Measurements from ENCODE around the gene PTCH2.

Gene PTCH2

DNA sequence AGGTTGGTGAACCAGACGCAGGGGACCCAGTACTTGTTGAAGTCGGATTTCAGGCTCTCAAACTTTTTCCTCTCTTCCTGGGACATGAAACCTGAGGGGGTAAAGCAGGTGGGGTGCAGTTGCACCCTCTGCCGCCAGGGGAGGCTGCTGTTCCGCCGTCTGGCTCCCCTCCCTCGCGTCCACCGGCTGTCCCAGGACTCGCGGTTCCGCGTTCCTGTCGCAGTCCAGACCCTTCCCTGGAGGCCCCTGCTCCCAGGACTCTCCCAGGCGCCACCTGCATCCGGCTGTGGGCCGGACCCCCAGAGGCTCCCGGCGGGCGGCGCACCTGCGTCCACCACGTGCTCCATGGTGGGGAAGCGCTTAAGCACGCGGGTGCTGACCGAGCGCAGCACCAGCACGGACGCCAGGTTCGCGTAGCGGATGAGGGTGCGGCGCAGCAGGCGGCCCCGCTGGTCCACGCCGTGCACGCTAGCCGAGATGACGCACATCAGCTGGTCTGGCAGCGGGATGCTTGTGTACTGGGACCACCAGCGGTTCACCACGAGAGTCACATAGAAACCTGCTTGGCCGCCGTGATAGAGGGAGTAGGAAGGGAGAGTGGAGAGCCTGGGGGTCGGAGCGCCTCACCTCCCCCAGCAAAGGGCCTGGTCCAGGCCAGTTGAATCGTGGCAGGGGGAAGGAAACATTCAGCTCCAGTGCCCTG, 56.8 kb downstream of the PTCH2 start:
- peak overlapping the region; percentile 36 for H3K4me3 ChIP-seq (ENCODE audit: control insufficient read depth, low read depth, low read length)
- TF ChIP-seq, protein P1, sequence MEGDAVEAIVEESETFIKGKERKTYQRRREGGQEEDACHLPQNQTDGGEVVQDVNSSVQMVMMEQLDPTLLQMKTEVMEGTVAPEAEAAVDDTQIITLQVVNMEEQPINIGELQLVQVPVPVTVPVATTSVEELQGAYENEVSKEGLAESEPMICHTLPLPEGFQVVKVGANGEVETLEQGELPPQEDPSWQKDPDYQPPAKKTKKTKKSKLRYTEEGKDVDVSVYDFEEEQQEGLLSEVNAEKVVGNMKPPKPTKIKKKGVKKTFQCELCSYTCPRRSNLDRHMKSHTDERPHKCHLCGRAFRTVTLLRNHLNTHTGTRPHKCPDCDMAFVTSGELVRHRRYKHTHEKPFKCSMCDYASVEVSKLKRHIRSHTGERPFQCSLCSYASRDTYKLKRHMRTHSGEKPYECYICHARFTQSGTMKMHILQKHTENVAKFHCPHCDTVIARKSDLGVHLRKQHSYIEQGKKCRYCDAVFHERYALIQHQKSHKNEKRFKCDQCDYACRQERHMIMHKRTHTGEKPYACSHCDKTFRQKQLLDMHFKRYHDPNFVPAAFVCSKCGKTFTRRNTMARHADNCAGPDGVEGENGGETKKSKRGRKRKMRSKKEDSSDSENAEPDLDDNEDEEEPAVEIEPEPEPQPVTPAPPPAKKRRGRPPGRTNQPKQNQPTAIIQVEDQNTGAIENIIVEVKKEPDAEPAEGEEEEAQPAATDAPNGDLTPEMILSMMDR (conservative IDR thresholded peaks at IDR 0.05; ENCODE audit: control insufficient read depth, insufficient read depth, low read depth, low read length), result peak; percentile 93
- DNase-seq (ENCODE audit: low read depth), result peak; percentile 58

DNA sequence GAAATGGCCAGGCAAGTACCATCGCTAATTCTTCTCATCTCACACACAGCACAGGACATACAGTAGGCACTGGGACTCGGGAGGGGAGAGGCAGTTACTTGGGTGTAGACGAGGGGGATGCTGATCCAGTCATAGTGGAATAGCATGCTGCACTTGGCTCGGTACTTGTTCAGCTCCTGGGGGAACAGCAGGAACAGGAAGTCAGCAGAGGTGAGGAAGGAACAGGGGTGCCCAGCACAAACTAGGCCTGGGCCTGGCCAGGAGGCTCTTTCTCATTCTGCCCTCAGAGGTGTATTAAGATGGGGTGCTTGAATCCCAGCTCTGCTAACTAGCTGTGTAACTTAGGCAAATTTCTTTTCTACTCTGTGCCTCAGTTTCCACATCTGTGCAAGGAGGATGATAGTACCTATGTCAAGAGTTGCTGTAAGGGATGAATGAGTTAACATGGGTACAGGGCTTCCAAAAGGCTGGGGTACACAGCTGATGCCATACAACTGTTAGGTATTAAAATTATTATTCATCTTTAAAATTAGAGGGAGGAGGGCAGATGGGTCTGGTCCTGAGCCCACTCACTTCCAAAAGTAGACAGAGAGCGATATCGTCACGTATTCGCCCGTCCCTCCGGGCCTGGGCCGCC, 57.4 kb downstream of the PTCH2 start:
- peak overlapping the region; percentile 36 for H3K4me3 ChIP-seq (ENCODE audit: control insufficient read depth, low read depth, low read length)
- no peak for DNase-seq (ENCODE audit: low read depth)
- TF ChIP-seq, protein P1 (conservative IDR thresholded peaks at IDR 0.05; ENCODE audit: control insufficient read depth, insufficient read depth, low read depth, low read length), result no peak

DNA sequence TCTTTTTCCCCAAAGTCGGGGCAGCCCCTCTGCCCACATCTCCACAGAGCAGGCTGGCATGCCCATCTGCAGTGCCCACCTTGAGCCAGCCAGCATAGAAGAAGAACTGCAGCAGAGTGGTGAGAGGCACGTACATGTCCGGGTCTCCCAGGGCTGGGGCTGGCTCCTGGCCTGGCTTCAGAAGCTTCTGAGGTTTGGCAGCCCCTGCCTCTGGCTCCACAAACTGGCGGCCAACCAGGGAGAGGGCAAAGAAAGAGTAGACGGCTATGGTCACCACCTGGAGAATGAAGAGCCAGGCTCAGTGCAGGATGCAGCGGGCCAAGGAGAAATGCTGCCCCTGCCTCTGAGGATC, 58.0 kb downstream of the PTCH2 start:
- TF ChIP-seq, protein P1 (conservative IDR thresholded peaks at IDR 0.05; ENCODE audit: control insufficient read depth, insufficient read depth, low read depth, low read length), result no peak
- H3K4me3 ChIP-seq (ENCODE audit: control insufficient read depth, low read depth, low read length), result no peak overlapping the region
- no peak for DNase-seq (ENCODE audit: low read depth)

DNA sequence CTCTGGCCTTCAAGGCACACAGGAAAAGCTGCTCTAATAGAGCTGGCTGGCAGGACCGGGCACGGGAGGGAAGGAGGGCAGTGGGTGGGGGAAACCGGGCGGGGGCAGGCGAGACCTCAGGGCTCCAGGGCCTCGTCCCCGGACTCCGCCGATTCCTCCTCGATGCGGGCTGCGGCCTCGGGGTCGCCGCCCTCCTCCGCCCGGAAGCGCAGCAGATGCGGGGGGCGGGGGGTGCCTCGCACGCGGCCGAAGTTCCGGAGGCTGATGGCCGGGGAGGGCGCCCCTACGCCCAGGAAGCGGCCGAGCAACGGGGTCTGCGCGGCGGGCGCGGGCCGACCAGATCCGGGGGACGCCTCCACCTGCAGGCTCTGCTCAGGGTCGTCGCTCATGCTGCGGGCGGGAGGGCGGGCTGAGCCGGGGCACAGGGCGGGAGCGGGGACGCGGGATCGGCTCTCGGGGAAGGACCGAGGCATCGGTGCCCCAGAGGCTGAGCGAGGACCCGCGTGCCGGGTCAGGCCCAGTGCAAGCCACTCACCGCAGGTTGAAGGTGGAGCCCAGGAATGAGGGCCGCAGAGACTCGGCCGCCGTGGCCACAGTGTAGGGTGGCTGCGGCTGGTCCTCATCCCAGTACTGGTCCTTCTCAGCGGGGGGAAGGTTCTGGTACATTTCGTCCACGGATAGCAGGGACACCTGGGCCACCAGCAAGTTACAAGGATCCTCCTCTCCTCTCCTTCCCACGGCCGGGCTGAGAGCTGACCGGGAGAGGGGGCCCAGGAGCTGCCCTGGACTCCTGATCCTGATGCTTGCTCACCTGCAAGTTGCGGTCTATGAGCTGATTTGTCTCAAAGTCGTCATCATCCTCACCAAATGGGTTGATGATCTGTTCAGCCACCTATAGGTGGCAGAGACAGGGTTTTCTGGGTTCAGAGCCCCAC, 58.7 kb downstream of the PTCH2 start:
- H3K4me3 ChIP-seq (ENCODE audit: control insufficient read depth, low read depth, low read length), result peak overlapping the region; percentile 15
- TF ChIP-seq, protein P1 (conservative IDR thresholded peaks at IDR 0.05; ENCODE audit: control insufficient read depth, insufficient read depth, low read depth, low read length), result no peak
- no peak for DNase-seq (ENCODE audit: low read depth)

DNA sequence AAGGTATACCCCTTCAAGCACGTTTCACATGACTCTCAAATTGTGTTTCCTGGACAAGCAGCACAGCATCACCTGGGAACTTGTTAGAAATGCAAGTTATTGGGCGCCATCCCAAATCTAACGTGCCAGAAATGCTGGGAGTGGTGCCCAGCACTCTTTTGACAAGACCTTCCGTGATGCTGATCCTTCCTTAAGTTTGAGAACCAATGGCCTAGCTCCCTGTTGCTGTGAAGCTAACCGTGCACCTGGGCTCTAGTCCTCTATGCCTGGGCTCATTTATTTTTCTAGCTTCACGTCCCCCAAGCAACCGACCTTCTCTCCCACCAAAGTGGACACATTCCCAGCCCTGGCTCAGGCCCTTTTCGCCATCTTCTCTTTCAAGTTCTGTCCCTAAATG, 59.4 kb downstream of the PTCH2 start:
- no peak for DNase-seq (ENCODE audit: low read depth)
- peak overlapping the region; percentile 15 for H3K4me3 ChIP-seq (ENCODE audit: control insufficient read depth, low read depth, low read length)
- TF ChIP-seq, protein P1 (conservative IDR thresholded peaks at IDR 0.05; ENCODE audit: control insufficient read depth, insufficient read depth, low read depth, low read length), result no peak

DNA sequence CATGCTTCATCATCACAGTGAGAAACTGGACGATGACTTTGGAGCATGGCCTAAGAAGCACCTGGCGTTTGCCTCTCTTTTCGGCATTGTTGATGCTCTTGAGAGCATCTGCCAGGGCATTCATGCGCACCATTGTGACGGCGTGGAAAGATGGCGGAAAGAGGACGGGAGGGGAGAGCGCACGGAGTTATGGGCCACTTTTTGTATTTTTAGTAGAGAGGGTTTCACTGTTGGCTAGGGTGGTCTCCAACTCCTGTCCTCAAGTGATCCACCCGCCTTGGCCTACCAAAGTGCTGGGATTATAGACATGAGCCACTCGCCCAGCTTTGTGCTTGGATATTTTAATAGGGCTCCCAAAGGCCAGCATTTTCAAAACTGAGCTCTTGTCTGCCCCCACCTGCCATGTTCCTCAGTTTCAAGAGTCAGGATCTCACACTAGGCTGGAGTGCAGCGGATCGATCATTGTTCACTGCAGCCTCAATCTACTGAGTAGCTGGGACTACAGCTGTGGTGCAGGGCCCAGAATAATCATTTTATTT, 62.4 kb downstream of the PTCH2 start:
- H3K4me3 ChIP-seq (ENCODE audit: control insufficient read depth, low read depth, low read length), result no peak overlapping the region
- TF ChIP-seq, protein P1 (conservative IDR thresholded peaks at IDR 0.05; ENCODE audit: control insufficient read depth, insufficient read depth, low read depth, low read length), result no peak
- DNase-seq (ENCODE audit: low read depth), result no peak

Data from fibroblast of mammary gland (primary cell).